WERI-Rb-1 (cell line): ENCODE data around the gene EYA2.

ENCODE experiments used
- DNase-seq: peaks from one replicate; pipeline ENCODE4 v3.0.0-alpha.2; 2020
- H3K27ac ChIP-seq: fragments of 250-450 bp; sonication (Bioruptor Pico); 2 replicates; pipeline ENCODE4 v1.5.1; 2020; ENCODE audit warnings: mild to moderate bottlenecking, moderate library complexity
- H3K27me3 ChIP-seq: fragments of 250-450 bp; sonication (Bioruptor Pico); 2 replicates; pipeline ENCODE4 v1.5.1; 2021; ENCODE audit warnings: mild to moderate bottlenecking, low read depth, moderate library complexity; ENCODE audit not compliant: insufficient read depth, severe bottlenecking
- H3K36me3 ChIP-seq: fragments of 250-450 bp; sonication (Bioruptor Pico); 2 replicates; pipeline ENCODE4 v1.5.1; 2020; ENCODE audit warnings: mild to moderate bottlenecking, moderate library complexity
- H3K4me3 ChIP-seq: 2 replicates; pipeline ENCODE4 v1.5.1; 2011; ENCODE audit warnings: low read depth, mild to moderate bottlenecking, control low read depth, low read length
- H3K9me3 ChIP-seq: fragments of 250-450 bp; sonication (Bioruptor Pico); 2 replicates; pipeline ENCODE4 v1.5.1; 2021; ENCODE audit warnings: mild to moderate bottlenecking, moderate library complexity; ENCODE audit not compliant: severe bottlenecking
- TF ChIP-seq, protein P1 (sequence below): IDR thresholded peaks from 2 replicates; pipeline ENCODE4 v1.5.1; 2011; ENCODE audit warnings: low read depth, mild to moderate bottlenecking, control low read depth, inconsistent platforms, low read length

Gene EYA2

DNA sequence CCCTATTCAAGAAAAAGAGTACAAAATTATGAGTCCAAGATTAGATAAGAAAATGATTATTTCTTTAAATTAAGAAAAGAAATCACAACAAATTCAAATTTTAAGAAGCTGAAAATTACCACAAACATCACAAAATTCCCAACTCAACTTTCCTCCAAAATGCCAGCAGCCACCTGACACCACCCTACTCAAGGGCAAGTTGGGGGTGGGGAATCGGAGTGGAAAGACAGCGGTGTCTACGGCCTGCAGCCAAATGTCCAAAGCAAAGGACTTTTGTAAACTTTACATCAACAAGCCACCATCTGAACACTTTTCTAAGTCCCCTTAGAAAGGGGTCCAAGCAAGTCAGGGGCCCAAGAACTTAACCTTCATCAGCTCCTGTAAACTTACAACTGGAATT lies 1.6 kb upstream of the EYA2 start:
- TF ChIP-seq, protein P1, sequence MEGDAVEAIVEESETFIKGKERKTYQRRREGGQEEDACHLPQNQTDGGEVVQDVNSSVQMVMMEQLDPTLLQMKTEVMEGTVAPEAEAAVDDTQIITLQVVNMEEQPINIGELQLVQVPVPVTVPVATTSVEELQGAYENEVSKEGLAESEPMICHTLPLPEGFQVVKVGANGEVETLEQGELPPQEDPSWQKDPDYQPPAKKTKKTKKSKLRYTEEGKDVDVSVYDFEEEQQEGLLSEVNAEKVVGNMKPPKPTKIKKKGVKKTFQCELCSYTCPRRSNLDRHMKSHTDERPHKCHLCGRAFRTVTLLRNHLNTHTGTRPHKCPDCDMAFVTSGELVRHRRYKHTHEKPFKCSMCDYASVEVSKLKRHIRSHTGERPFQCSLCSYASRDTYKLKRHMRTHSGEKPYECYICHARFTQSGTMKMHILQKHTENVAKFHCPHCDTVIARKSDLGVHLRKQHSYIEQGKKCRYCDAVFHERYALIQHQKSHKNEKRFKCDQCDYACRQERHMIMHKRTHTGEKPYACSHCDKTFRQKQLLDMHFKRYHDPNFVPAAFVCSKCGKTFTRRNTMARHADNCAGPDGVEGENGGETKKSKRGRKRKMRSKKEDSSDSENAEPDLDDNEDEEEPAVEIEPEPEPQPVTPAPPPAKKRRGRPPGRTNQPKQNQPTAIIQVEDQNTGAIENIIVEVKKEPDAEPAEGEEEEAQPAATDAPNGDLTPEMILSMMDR = no peak
- Histone ChIP-seq H3K9me3 (peaks cover 4% of the 10 kb centered on the region), H3K27ac (0 out of 2 replicates have a peak overlapping the region, but pooled peaks have one; percentile 16), H3K27me3 (no peaks in the 10 kb centered on the region), H3K4me3 (no peak overlapping the region), H3K36me3 (peaks cover 8% of the 10 kb centered on the region)
- no peak for DNase-seq

DNA sequence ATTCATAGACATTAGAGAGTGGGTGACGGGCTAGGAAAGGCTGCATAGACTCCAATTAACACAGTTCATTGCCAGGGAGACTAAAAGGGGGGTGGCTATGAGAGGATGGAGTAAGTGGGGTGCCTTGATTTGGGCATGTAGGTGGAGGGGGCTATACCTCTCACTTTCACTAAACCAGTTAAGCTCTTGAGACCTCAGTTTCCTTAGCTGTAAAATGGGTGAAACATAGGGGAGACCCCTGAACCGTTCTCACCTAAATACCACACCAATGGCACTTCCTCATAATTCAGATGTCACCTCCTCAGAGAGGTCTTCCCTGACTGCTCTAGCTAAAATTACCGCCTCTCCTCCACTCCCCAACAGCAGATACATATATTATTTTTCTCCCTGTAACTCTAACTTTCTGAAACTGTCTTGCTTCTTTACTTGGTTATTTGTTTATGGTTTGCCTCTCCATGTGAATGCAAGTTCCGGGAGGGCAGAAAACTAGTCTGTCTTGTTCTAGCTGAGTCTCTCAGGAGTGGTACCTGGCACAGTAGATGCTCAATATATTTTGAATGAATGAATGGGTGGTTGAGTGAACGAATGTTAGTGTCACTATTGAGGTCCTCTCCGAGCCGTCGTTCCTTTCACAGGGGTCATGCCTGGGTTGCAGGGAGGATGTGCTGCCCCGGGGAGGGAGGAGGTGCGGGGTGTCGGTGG lies 615 bp upstream of the EYA2 start:
- H3K9me3 ChIP-seq = peaks cover 4% of the 10 kb centered on the region
- TF ChIP-seq, protein P1 = no peak
- no peak for DNase-seq
- H3K27me3 ChIP-seq = no peaks in the 10 kb centered on the region
- peak overlapping the region; percentile 95 for H3K4me3 ChIP-seq
- peak overlapping the region; percentile 97 for H3K27ac ChIP-seq
- H3K36me3 ChIP-seq = peaks cover 15% of the 10 kb centered on the region

DNA sequence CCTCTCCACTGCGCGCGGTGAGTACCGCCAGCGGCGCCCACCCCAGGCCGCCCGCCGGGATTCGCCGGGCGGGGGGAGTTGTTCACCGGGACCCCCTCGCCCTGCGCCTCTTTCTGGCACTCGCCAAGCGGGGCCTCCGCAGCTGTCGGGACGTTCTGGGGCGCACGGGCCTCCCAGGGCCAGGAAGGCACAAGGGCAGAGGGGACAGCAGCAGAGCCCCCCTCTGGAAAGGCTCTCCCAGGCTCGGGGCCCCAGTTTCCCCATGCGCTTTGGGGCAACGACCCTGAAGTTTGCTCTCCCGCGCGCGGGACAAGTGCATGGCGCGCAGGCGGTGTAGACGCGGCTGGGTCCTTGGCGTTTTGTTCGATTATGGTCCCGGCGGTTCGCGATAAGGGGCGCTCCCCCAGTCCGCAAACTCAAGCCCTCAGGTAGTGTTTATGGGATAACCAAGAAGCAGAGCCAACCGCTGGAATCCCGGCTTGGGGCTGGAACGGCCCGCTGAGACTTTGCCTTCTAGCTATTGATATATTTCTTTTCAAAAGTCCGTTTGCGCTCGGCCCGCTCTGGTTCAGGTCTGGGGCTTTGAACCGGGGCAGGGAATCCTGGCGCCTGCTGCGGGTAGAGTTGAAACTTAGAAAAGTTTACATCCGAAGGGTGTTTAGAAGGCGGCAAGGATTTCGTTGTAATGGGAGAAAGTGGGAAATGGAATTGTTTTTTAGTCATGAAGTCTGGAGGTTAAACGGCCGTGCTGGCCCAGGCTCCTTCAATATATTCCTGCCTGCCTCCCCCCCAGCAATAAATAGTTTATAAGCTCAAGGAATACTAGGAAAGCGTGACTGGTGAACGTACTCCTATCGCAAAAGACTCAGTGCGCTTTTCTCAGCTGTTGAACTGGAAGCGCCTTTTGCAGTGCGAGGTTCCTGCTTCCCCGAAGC lies 595 bp downstream of the EYA2 start:
- Histone ChIP-seq H3K9me3 (peaks cover 4% of the 10 kb centered on the region), H3K4me3 (peak overlapping the region; percentile 95), H3K36me3 (peaks cover 24% of the 10 kb centered on the region), H3K27me3 (no peaks in the 10 kb centered on the region), H3K27ac (peak overlapping the region; percentile 97)
- TF ChIP-seq, protein P1 = no peak
- peak; percentile 44 for DNase-seq

DNA sequence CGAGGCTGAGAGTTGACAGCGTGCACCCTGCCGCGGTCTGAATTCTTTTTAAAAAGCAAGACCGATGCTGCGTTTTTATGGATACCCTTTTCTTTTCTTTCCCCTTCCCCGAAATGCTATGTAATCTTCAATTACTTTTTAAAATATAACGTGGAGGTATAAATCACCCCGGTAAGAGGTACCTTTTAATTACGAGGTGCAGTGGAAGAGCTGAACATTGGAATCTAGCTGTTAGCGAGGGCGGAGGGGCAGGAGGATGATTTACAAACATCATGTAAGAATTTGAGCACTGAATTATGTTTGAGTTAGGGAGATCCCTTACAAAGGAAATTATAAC lies 1.2 kb downstream of the EYA2 start:
- TF ChIP-seq, protein P1 = no peak
- Histone ChIP-seq H3K36me3 (peaks cover 28% of the 10 kb centered on the region), H3K9me3 (peaks cover 3% of the 10 kb centered on the region), H3K27me3 (no peaks in the 10 kb centered on the region), H3K4me3 (peak overlapping the region; percentile 95), H3K27ac (peak overlapping the region; percentile 97)
- DNase-seq = no peak

DNA sequence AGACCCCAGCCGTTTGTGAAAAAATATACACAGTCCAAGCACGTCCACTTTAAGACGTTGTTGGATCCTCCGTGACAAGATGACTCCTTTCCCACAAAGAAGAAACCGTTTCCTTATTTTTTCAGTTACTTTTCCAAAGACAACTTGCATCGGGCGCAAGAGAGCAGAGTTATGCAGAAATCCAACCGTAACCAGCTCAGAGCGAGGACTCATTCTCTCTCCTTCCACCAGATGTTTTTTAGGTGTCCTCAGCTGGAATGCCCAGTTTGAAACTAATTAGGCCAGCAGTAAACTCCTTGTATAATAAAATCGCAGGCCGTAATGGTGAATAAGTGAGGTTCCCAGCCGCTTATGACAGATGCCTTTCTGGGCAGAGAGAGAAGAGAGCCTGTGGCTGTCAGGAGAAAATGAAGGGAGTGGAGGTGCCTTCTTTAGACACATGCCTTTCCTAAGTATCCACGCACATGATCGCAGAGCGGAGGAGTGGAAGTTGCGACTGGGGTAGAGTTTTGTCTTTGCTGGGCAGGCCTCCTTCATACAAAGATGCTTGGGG lies 2.8 kb downstream of the EYA2 start:
- H3K9me3 ChIP-seq = no peaks in the 10 kb centered on the region
- H3K36me3 ChIP-seq = peaks cover 43% of the 10 kb centered on the region
- peak overlapping the region; percentile 97 for H3K27ac ChIP-seq
- H3K4me3 ChIP-seq = peak overlapping the region; percentile 95
- TF ChIP-seq, protein P1 = no peak
- DNase-seq = peak; percentile 8
- no peaks in the 10 kb centered on the region for H3K27me3 ChIP-seq
